Measurements from ENCODE around the gene MYCBPAP. TPM values are rescaled to one million over a fixed set of nuclear protein-coding genes. Genes with fewer than 3 reads are reported as not detected.

The MYCBPAP gene
- total RNA-seq, 1 donor from 2014 or later: 0.30 TPM

- DNase-seq (ENCODE audit: low read depth): no peak
Observed at GRCh38 chr17:50537721-50538548, 29.7 kb downstream of the MYCBPAP start.

DNA sequence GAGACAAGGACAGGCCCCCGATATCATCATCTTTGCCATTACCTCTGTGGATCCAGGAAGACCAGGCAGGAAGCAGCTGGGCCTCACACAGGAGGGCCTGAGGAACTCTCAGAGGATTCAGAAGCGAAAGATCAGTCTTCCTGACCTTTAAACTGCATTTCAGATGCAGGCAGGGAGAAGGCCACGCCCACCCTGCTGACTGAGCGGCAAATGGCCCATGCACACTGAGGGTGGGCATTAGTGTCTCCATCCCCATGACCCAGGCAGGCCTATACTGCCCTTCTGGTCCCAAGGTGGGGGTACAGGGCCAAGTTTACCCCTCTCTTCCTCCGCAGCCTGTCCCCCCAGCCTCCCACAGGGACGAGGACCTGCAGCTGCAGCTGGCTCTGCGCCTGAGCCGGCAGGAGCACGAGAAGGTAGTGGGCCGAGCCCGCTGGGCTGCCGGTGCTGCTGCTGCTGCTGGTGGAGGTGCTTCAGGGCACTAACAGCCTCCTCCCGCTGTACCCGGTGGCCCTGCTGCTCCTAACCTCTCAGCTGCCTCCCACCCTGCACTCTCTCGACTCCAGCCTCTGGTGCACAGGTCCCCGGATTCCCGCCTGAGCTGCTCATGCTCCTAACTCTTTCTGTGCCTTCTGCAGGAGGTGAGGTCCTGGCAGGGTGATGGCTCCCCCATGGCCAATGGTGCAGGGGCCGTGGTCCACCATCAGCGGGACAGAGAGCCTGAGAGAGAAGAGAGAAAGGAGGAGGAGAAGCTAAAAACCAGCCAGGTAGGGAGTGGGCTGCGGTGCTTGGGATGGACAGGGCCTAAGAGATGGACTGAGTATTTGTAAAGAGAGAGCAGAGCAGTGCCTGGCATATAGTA is 30.5 kb downstream of the MYCBPAP start:
- no peak for DNase-seq (ENCODE audit: low read depth)

DNA sequence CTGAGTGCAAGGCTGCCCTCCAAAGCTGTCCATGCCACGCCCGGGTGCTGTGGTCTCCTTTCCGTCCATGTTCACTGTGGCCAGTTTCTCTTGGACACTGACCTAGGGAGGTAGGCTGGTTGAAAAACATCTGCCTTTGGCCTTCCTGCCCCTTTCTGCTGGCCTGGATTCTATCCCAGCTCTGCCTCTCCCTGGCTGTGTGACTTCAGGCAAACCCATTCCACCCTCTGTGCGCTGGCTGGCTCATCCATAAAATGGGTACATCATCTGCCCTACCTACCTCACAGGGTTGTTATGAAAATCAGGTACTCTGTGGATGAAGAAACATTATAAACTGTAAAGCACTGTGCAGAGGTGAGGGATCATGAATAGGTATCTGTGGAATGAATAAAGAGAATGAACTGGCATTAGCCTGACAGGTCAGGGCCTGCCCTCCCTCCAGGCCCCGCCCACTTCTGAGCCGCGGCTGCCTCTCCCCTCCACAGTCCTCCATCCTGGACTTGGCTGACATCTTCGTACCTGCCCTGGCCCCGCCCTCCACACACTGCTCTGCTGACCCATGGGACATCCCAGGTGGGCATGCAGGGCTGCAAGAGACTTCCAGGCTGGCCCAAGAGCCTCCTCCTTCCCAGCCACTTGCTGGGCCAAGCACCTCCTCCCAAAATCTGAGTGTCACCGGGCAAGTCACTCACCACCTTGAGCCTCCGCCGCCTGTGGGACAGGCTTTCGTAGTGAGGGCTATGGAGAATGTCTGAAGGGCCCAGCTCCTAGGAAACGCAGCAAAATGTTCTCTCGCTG is 31.7 kb downstream of the MYCBPAP start:
- no peak for DNase-seq (ENCODE audit: low read depth)

GRCh38 chr17:50540560-50541401 is 32.5 kb downstream of the MYCBPAP start:
- no peak for DNase-seq (ENCODE audit: low read depth)

DNA sequence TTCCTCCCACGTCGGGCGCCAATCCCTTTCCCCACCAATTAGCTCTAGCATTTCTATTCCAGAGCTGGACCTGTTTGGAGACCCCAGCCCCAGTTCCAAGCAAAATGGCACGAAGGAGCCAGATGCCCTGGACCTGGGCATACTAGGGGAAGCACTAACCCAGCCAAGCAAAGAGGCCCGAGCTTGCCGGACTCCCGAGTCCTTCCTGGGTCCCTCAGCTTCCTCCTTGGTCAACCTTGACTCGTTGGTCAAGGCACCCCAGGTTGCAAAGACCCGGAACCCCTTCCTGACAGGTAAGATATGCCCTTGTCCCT is 33.1 kb downstream of the MYCBPAP start:
- no peak for DNase-seq (ENCODE audit: low read depth)

DNA sequence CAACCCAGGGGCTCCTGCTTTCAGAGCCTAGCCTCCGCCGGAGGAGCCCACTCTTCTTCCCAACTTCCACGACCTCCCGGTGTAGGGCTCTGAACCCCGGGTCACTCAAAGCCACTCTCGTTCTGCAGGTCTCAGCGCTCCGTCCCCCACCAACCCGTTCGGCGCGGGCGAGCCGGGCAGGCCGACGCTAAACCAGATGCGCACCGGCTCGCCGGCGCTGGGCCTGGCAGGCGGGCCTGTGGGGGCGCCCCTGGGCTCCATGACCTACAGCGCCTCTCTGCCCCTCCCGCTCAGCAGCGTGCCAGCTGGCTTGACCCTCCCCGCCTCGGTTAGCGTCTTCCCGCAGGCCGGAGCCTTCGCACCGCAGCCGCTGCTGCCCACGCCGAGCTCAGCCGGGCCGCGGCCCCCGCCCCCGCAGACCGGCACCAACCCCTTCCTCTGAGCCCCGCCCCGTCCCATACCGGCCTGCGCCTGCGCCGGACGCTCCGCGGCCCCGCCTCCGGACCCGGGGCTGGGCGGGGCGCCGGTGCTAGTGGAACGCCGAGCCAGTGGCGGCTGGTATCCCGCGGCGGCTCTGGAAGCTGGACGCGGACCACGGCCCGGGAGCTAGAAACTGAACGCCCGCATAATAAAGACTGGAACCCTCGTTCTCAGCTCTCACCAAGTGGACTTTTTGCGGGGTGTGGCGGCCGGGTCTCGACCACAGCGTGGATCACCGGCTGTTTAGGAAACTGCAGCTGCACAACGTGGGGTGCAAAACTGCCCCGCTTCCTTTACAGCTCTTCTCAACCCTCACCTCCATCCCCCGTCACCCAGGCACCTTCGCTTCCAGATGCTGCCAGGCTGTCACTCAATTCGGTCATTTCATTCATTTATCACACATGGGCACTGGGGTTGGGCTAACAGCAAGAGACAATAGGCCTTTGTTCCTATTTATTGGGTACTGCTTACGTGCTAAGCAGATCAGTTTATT is 33.8 kb downstream of the MYCBPAP start:
- DNase-seq (ENCODE audit: low read depth): peak; percentile 40

DNA sequence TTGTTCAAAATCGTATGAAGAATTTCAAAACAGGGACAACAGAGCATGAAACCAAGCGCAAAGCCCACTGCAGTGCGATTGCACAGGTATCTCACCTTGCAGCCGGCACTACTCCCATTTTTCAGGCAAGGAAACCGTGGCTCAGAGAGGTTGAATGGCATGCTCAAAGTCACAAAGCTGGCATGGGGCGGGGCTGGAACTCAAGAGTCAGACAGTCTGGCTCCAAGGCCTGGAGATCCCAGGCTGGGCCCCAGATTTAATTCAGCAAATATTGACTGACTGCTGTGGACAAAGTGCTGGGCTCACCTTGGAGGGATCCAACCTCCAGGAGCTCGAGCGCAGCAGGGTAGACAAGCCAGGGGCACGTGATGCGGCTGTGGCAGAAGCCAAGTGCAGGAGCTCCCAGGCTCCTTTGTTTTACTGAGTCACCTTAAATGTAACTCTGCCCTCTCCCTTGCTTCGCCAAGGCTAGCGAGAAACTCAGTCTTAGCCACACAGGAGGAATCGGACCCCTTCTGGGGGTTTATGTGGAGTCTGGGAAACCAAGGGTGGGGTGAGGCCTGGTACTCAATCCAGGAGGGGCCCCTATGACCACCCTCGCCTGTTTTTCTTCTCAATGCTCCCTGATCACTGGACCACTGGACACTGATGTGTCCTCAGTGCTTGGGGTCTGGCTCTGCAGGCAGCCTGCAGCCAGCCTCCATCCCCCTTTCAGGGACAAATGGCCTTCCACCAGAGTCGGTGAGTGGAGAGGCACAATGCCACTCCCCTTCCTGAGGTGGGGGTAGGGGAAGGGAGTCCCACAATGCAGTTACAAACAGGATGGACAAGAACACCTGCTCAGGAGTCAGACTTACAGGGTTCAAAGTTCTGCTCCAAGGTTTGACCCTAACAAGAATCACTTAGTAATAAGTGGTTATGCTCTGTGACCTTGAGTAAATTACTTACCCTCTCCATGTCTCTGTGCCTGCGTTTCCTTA is 34.8 kb downstream of the MYCBPAP start:
- DNase-seq (ENCODE audit: low read depth): no peak

DNA sequence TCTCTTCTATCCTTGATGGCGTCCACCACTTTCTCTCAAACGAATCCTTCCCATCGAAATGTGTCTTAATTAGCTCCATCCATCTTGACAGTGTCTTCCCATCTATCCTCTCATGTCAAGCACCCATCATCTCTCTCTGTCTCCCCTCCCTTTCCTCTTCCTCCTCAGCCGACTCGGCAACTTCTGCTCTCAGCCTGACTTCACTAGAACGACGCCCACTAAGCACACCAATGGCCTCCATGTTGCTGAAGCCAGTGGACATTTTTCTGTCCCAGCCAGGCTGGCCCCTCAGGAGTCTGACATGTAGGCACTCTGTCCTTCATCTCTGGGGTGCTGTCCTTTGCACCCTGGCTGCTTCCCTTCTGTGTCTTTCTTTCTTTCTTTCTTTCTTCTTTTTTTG is 36.3 kb downstream of the MYCBPAP start:
- no peak for DNase-seq (ENCODE audit: low read depth)

- no peak for DNase-seq (ENCODE audit: low read depth)
Observed at GRCh38 chr17:50545311-50545710, 37.1 kb downstream of the MYCBPAP start.

- DNase-seq (ENCODE audit: low read depth): no peak
Observed at GRCh38 chr17:50546701-50547034, 38.4 kb downstream of the MYCBPAP start.

GRCh38 chr17:50547035-50547735 is 38.9 kb downstream of the MYCBPAP start, which contains the start of gene SPATA20:
TSS of gene SPATA20 (plus strand) at chr17:50547174. CDS start at chr17:50547209, 35 bp downstream.
- peak; percentile 72 for DNase-seq (ENCODE audit: low read depth)

GRCh38 chr17:50547736-50548083 is 39.5 kb downstream of the MYCBPAP start:
- DNase-seq (ENCODE audit: low read depth): no peak

GRCh38 chr17:50548831-50549230 is 40.6 kb downstream of the MYCBPAP start:
- no peak for DNase-seq (ENCODE audit: low read depth)

GRCh38 chr17:50549256-50549941 is 41.2 kb downstream of the MYCBPAP start:
- DNase-seq (ENCODE audit: low read depth): no peak

GRCh38 chr17:50549969-50550368 is 41.7 kb downstream of the MYCBPAP start:
- no peak for DNase-seq (ENCODE audit: low read depth)

GRCh38 chr17:50550661-50551432 is 42.6 kb downstream of the MYCBPAP start:
- peak; percentile 73 for DNase-seq (ENCODE audit: low read depth)

DNA sequence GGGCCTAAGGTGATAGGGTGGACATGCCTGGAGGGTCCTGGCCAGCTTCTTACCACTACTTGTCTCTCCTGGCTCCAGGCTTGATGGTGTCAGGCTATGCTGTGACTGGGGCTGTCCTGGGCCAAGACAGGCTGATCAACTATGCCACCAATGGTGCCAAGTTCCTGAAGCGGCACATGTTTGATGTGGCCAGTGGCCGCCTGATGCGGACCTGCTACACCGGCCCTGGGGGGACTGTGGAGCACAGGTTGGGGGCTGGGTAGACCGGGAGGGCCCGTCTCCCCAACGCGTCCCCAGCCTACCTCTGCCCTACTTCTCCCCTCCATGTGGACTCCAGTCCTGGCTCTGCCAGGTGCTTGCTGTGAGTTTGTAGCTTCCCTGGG is 43.2 kb downstream of the MYCBPAP start:
- no peak for DNase-seq (ENCODE audit: low read depth)
